SH-SY5Y (cell line): ENCODE results near the gene XRRA1.

ENCODE experiments used
- GATA2 ChIP-seq: IDR thresholded peaks from 2 replicates; pipeline ENCODE4 v1.6.1; 2011; ENCODE audit warnings: mild to moderate bottlenecking, low read depth, low read length
- GATA3 ChIP-seq: IDR thresholded peaks from 2 replicates; pipeline ENCODE4 v1.6.1; 2011; ENCODE audit warnings: low read depth, mild to moderate bottlenecking, low read length, moderate library complexity

The XRRA1 gene

GRCh38 chr11:74948898-74949752 is at the start of gene XRRA1, which contains the start of gene SPCS2:
TSS of gene XRRA1 (minus strand) at chr11:74949091. CDS start at chr11:74940878, 8,213 bp downstream.
TSS of gene SPCS2 (plus strand) at chr11:74949266. CDS start at chr11:74949286, 20 bp downstream.
- TF ChIP-seq GATA2 (no peak; the same call in 1 of the 2 replicates), GATA3 (no peak)

- TF ChIP-seq GATA3 (no peak), GATA2 (no peak)
Measured at GRCh38 chr11:74992852-74993251, 44.0 kb upstream of the XRRA1 start.

DNA sequence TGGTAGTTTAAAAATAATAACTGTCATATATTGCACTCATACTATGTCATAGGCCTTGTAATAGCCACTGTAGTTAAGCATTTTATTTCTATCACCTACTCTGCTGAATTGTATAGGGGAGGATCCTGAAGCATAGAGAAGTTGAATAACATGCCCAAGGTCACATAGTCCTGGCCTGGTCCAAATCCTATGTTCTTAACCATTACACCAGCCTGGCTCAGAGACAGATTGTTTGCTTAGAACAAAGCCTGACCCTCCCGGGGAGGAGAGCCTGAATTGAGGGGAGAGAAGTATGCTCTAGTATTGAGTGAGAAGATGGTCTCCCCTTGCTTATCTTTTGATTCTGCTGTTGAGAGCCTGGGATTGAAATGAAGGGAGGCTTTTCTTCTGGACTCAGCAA is 42.0 kb upstream of the XRRA1 start:
- no peak for TF ChIP-seq GATA2
- TF ChIP-seq GATA3, result no peak

GRCh38 chr11:74989260-74989638 is 40.4 kb upstream of the XRRA1 start:
- no peak for TF ChIP-seq GATA3
- TF ChIP-seq GATA2, result no peak

- TF ChIP-seq GATA2 (no peak), GATA3 (no peak)
Measured at GRCh38 chr11:74988541-74989259, 39.8 kb upstream of the XRRA1 start, which contains the start of gene NEU3. TSS of gene NEU3 (plus strand) at chr11:74988933. CDS start at chr11:74989061, 128 bp downstream.

- TF ChIP-seq GATA2 (no peak), GATA3 (no peak)
Measured at GRCh38 chr11:74984730-74985129, 35.8 kb upstream of the XRRA1 start.

GRCh38 chr11:74984070-74984469 is 35.2 kb upstream of the XRRA1 start:
- TF ChIP-seq GATA2, result no peak

DNA sequence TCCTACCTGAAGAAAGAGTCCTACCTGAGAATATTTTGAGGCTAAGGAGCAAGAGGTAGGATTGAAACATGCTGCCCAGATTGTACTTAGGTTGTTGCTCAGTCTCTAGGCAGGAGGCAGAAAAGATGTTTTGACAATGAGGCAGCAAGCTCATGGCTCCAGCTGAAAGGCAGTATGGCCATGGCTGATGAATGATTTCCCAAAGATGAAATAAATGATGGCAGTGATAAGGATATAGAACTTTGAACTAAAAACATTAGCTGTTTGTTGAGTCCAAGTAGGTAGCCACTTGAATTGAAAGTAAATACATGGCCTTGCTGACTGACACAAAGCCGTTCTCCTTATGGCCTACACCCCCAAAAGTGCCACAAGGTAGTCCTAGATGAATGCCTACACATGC is 33.0 kb upstream of the XRRA1 start:
- TF ChIP-seq GATA2, result no peak
- no peak for TF ChIP-seq GATA3

- no peak for TF ChIP-seq GATA2
- no peak for TF ChIP-seq GATA3
Measured at GRCh38 chr11:74980634-74981033, 31.7 kb upstream of the XRRA1 start.

- no peak for TF ChIP-seq GATA2
- no peak for TF ChIP-seq GATA3
Measured at GRCh38 chr11:74978041-74978440, 29.1 kb upstream of the XRRA1 start.

DNA sequence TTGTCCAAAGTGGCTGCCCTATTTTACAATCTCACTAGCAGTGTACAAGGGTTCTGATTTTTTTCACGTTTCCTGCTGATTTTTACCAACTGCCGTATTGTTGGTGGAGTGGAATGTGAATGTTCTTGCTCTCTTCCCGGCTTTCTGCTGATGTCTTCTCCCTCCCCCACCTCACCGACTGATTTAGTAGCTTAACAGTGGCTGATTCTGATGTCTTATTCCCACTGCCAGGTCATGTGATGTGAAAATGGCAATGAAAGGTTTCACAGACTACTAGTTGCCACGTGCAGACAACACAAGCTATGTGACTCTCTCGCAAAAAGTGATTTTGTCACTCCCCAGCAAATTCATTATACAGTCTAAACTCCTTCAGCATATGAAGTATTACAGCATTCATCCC is 22.5 kb upstream of the XRRA1 start:
- no peak for TF ChIP-seq GATA3
- TF ChIP-seq GATA2, result no peak

- TF ChIP-seq GATA3 (no peak), GATA2 (no peak)
Measured at GRCh38 chr11:74970852-74971395, 22.0 kb upstream of the XRRA1 start.

- no peak for TF ChIP-seq GATA2
- TF ChIP-seq GATA3, result no peak
Measured at GRCh38 chr11:74966651-74967050, 17.8 kb upstream of the XRRA1 start.

DNA sequence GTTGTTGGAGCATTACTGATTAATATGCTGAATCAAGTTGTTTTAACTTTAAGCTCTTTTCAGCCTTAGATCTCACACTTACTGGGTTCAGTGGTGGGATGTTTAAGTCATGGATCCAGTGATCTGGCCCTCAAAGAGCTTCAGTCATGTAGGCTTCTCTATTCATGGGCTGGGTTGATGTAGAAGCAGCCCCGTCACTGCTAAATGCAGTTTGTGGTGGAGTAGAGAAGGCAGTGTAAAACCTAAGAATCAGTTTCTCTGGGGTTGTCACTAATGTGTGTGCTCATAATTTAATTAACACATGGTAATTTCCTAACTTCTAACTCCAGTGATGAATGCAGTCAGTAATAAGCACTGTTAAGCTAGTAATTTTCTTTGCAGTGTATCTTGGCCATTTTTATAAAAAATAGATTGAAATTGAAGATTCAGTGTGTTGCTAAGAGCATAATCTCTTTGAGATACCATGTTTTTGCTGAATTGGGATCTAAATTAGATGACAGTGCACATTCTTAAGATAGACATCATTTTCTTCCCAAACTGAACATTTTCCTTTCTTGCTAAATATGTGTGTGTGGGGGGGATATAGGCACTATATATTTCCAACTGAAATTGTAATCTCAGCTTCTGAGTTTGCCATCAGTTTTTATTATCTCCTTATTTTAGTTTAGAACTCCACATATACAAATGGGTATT is 9.2 kb upstream of the XRRA1 start:
- no peak for TF ChIP-seq GATA3
- no peak for TF ChIP-seq GATA2

DNA sequence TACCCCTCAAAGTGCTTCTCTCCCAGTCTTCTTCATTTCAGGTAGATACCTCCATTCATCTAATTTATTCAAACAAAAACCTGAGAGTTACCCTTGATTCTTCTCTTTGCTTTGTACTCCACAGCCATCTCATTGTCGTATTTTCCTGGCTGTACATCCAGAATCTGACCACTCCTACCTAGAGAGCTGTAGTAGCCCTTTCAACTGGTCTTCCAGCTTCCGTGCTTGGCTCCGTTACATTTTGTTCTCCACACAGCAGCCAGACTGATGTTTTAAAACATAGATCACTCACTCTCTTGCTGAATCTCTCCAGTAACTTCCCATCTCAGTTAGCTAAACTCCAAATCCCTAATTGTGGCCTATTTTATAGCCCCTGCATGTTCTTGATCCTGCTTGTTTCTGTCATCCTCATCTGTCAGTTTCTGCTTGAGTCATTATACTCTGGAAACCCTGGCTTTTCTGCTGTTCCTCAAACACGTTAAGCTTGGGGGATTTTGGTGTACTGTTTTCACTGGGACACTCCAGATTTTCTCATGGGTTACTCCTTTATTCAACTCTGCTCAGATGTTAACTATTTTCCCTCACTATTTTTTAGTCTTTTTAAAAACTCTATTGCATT is 7.6 kb upstream of the XRRA1 start:
- TF ChIP-seq GATA2 (no peak), GATA3 (no peak)

- no peak for TF ChIP-seq GATA3
- TF ChIP-seq GATA2, result no peak
Measured at GRCh38 chr11:74954199-74954598, 5.3 kb upstream of the XRRA1 start.
